SU-DHL-6 (cell line): ENCODE data around the gene CINP.

Experiments used
- CTCF ChIP-seq: fragments of 200-600 bp; sonication (generic); IDR thresholded peaks from one replicate; pipeline ENCODE4 v1.5.1; 2017; ENCODE audit warnings: antibody characterized with exemption, mild to moderate bottlenecking, low read length, moderate library complexity; ENCODE audit not compliant: insufficient read depth, poor library complexity, severe bottlenecking
- EZH2phosphoT487 ChIP-seq: fragments of 200-600 bp; sonication (generic), shearing (Covaris generic); conservative IDR thresholded peaks from 2 replicates; pipeline ENCODE4 v1.6.1; 2018; ENCODE audit warnings: mild to moderate bottlenecking, antibody characterized with exemption, low read length, moderate library complexity, mixed read lengths

GRCh38 chr14:102316338-102316742, 46.4 kb downstream of the CINP start:
- TF ChIP-seq CTCF (no peak), EZH2phosphoT487 (no peak)
